Activated T-cell treated with anti-CD3 and anti-CD28 coated beads for 48 hours (primary cell): ENCODE results near the gene UBR3.
"Not testable (repeated sequence)": the region's sequence is repeated elsewhere in the genome, so short reads cannot be mapped to it uniquely, and the experiment has no call there.

Experiments used
- DNase-seq: peaks from one replicate; pipeline ENCODE4 v3.0.0-alpha.2; 2020; ENCODE audit warnings: low read depth

The UBR3 gene

DNA sequence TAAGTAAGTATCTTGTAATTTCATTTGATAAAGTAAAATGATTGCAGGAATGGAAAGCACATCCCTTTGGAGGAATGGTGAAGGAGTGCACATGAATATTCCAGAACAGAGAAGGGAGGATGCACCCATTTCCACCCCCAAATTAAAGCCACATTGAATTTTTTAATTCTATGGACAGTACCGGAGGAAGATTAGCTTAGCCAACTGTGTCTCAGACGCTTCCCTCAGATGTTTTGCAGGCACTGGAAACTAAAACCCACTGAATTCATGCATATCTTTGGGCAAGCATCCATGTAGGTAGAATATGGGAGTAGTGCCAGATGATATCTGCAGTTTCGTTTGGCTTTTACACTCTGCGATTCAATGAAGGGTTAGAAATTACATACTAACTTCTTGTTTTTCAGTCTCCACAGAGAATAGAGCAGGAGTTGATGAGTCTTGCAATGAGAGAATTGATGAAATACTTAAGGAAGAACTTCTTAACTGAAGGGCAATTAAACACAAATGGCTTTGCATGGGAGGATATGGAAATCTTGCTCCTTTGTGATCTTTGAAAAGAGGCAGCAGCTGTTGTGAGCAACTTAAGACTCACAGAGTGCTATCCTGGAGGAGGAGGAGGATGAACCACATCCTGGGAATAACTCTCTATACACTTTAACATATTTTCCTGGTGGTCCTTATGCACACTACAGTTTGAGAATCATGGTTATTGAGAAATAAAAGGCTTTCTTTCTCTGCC is 279.0 kb downstream of the UBR3 start:
- DNase-seq = no peak

DNA sequence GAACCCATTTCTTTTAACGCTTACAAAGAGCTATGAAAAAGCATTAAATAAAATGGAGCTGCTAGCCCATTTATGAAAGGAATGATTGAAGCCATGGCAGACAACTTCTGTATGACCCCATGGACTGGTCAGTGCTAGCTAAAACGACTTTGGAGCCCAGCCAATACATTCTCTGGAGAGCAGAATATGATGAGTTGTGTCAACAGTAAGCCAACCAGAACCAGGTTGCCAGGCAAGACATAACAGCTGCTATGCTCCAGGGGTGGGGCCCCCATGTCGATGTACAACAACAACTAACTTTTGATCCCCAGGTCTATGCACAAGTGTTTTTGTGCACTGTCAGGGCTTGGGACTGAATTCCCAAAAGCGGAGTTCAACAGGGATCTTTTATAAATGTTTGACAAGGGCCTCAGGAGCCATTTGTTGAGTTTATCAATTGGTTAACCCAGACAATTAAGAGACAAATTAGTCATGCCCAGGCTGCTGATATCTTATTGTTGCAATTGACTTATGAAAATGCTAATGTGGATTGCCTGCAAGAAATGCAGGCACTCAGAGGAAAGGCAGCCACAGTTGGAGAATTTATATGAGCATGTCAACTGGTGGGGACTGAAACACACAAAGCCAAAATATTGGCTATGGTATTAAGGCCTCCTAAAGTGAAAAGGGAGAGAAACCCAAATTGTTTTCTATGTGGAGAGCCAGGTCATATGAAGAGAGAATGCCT is 286.1 kb downstream of the UBR3 start:
- DNase-seq = no peak

- no peak for DNase-seq
Observed at GRCh38 chr2:170115501-170116229, 288.4 kb downstream of the UBR3 start.

- no peak for DNase-seq
Observed at GRCh38 chr2:170118641-170119040, 291.4 kb downstream of the UBR3 start.

DNA sequence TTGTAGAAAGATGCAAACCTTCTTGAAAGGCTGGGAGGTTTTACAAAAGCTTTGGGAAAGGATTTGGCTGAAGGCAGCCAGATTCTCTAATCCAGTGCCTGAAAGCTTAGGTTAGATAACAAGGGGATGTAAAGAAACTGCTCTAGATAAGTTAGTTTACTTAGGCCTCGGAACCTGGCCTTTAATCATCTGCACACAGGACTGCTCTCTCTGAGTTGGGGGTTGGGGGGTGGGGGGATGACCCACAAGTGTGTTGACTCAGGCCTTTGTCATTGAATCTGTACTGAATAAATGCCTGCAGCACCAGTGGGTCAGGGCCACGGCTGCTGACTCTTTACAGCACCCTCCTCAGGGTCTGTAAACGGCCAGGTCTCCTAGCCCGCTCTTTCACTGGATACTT is 292.1 kb downstream of the UBR3 start:
- not testable (repeated sequence) for DNase-seq

DNA sequence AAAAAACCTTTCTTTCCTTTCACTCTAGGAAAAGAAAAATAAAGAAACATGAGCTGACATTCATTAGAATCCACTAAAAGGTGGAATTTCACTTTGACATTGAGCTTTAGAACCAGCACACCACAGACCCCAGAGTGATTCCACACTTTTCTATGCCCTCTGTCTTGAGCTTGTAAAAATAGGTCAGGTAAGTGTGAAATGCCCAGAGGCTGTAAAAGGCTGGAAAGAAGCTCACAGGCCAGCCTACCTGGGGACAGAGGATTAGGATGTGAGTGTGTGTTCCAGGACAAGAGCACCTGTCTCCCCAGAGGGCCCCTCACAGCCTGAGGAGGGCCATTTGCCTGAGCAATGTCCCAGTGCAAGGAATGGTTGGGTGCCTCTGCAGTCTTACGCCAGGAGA is 294.4 kb downstream of the UBR3 start:
- DNase-seq = no peak

GRCh38 chr2:170122883-170123547 is 295.8 kb downstream of the UBR3 start:
- DNase-seq = no peak

DNA sequence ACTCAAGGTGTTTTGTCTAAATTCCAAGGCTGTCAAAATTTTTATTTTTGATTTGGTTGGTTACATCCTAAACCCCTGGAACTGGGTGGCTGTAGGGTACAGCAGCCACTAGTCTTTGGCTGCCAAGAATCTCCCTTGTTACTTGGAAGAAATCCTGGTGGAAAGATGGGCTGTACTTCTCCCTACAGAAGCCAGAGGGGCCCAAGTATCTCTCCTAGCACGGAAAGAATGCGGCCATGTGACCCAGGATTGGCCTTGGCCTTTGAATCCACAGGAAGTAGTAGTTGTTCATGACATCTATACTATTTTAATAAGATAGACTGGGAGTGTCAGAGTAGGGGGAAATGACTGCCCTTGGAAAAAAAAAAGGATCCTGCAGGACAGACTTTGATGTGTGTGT is 296.3 kb downstream of the UBR3 start:
- no peak for DNase-seq

DNA sequence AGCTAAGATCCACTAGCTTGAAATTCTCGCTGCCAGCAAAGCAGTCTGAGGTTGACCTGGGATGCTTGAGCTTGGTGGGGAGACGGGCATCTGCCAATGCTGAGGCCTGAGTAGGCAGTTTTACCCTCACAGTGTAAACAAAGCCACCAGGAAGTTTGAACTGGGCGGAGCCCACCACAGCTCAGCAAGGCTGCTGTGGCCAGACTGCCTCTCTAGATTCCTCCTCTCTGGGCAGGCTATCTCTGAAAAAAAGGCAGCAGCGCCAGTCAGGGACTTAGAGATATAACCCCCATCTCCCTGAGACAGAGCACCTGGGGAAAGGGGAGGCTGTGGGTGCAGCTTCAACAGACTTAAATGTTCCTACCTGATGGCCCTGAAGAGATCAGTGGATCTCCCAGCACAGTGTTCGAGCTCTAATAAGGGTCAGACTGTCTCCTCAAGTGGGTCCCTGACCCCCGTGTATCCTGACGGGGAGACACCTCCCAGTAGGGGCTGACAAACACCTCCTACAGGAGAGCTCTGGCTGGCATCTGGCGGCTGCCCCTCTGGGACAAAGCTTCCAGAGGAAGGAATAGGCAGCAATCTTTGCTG is 299.0 kb downstream of the UBR3 start:
- not testable (repeated sequence) for DNase-seq
